Mesenchymal stem cell (in vitro differentiated cells and primary cell): ENCODE data around the gene ZNF728. TPM values are rescaled to one million over a fixed set of nuclear protein-coding genes. Genes with fewer than 3 reads are reported as not detected.
"Not testable (repeated sequence)": the region's sequence is repeated elsewhere in the genome, so short reads cannot be mapped to it uniquely, and the experiment has no call there.

Experiments
- DNase-seq: peaks from one replicate; pipeline ENCODE4 v3.0.0-alpha.2; 2013
- H2AFZ ChIP-seq: one replicate; pipeline ENCODE4 v1.6.1; 2013; ENCODE audit warnings: low read depth, mild to moderate bottlenecking, control low read depth, inconsistent platforms, low read length, moderate library complexity
- H2AK5ac ChIP-seq: 2 replicates; pipeline ENCODE4 v1.6.1; 2013; ENCODE audit warnings: low read length, moderate library complexity, mild to moderate bottlenecking, inconsistent platforms; ENCODE audit not compliant: severe bottlenecking
- H2BK120ac ChIP-seq: one replicate; pipeline ENCODE4 v1.6.1; 2013; ENCODE audit warnings: low read depth, mild to moderate bottlenecking, inconsistent platforms, low read length, moderate library complexity
- H2BK12ac ChIP-seq, 2 experiments: one replicate each; pipeline ENCODE4 v1.6.1; 2013; ENCODE audit warnings: inconsistent platforms in 2 of 2, low read length in 2 of 2, mild to moderate bottlenecking in 2 of 2, moderate library complexity in 2 of 2, control low read depth in 1 of 2
- H2BK15ac ChIP-seq: one replicate; pipeline ENCODE4 v1.6.1; 2013; ENCODE audit warnings: mild to moderate bottlenecking, low read depth, inconsistent platforms; ENCODE audit not compliant: poor library complexity, severe bottlenecking
- H2BK5ac ChIP-seq: 2 replicates; pipeline ENCODE4 v1.6.1; 2013; ENCODE audit warnings: low read depth, mild to moderate bottlenecking, low read length, control low read depth, inconsistent platforms; ENCODE audit not compliant: poor library complexity, severe bottlenecking
- H3K14ac ChIP-seq, 2 experiments: one replicate each; pipeline ENCODE4 v1.6.1; 2013; ENCODE audit warnings: inconsistent platforms in 2 of 2, low read length in 2 of 2, control low read depth in 1 of 2, mild to moderate bottlenecking in 1 of 2, moderate library complexity in 1 of 2
- H3K18ac ChIP-seq, 2 experiments: one replicate each; pipeline ENCODE4 v1.6.1; 2013; ENCODE audit warnings: inconsistent platforms in 2 of 2, low read length in 2 of 2, control low read depth in 1 of 2, low read depth in 1 of 2, mild to moderate bottlenecking in 1 of 2
- H3K23ac ChIP-seq, 2 experiments: one replicate each; pipeline ENCODE4 v1.6.1; 2013; ENCODE audit warnings: inconsistent platforms in 2 of 2, low read length in 2 of 2, mild to moderate bottlenecking in 2 of 2, moderate library complexity in 2 of 2, control low read depth in 1 of 2
- H3K27ac ChIP-seq: 2 replicates; pipeline ENCODE4 v1.5.1; 2013; ENCODE audit warnings: mild to moderate bottlenecking, moderate library complexity, low read length, control low read depth, inconsistent platforms; ENCODE audit not compliant: poor library complexity, severe bottlenecking
- H3K27me3 ChIP-seq, 2 experiments: 2 replicates each; pipeline versions ENCODE4 v1.6.1 to v1.7.0; 2013; ENCODE audit warnings: low read length in 2 of 2, mild to moderate bottlenecking in 2 of 2, moderate library complexity in 2 of 2, control low read depth in 1 of 2, inconsistent platforms in 1 of 2; ENCODE audit not compliant: control insufficient read depth in 1 of 2, insufficient read depth in 1 of 2
- H3K36me3 ChIP-seq, 2 experiments: 2 replicates each; pipeline versions ENCODE4 v1.6.1 to v1.7.0; 2013; ENCODE audit warnings: low read length in 2 of 2, control low read depth in 1 of 2, inconsistent platforms in 1 of 2, low read depth in 1 of 2, mild to moderate bottlenecking in 1 of 2; ENCODE audit not compliant: insufficient read depth in 2 of 2, control insufficient read depth in 1 of 2
- H3K4ac ChIP-seq, 2 experiments: one replicate each; pipeline ENCODE4 v1.6.1; 2013; ENCODE audit warnings: inconsistent platforms in 2 of 2, low read length in 2 of 2, mild to moderate bottlenecking in 2 of 2, moderate library complexity in 2 of 2, control low read depth in 1 of 2, low read depth in 1 of 2
- H3K4me1 ChIP-seq: 2 replicates; pipeline ENCODE4 v1.6.1; 2013; ENCODE audit warnings: low read depth, low read length, control low read depth; ENCODE audit not compliant: control insufficient read depth, insufficient read depth
- H3K4me2 ChIP-seq: 2 replicates; pipeline ENCODE4 v1.6.1; 2013; ENCODE audit warnings: low read length, mild to moderate bottlenecking, inconsistent platforms; ENCODE audit not compliant: poor library complexity, severe bottlenecking
- H3K4me3 ChIP-seq, 2 experiments: 2 replicates each; pipeline versions ENCODE4 v1.5.1 to v1.7.0; 2013; ENCODE audit warnings: low read length in 2 of 2, mild to moderate bottlenecking in 2 of 2, control low read depth in 1 of 2, low read depth in 1 of 2; ENCODE audit not compliant: insufficient read depth in 1 of 2
- H3K79me1 ChIP-seq: replicated peaks from 2 replicates; pipeline ENCODE4 v1.6.1; 2013; ENCODE audit warnings: mild to moderate bottlenecking, control low read depth, low read length, inconsistent platforms; ENCODE audit not compliant: poor library complexity, severe bottlenecking
- H3K9ac ChIP-seq: 2 replicates; pipeline ENCODE4 v1.7.0; 2013; ENCODE audit warnings: mild to moderate bottlenecking, low read length, moderate library complexity
- H3K9me3 ChIP-seq: 2 replicates; pipeline ENCODE4 v1.7.0; 2013; ENCODE audit warnings: mild to moderate bottlenecking, low read length; ENCODE audit not compliant: control insufficient read depth
- H4K8ac ChIP-seq: one replicate; pipeline ENCODE4 v1.6.1; 2013; ENCODE audit warnings: inconsistent platforms, mild to moderate bottlenecking, low read length, moderate library complexity
- H4K91ac ChIP-seq: one replicate; pipeline ENCODE4 v1.6.1; 2013; ENCODE audit warnings: mild to moderate bottlenecking, low read length, inconsistent platforms
- WGBS: methylation state at CpG from one replicate; pipeline ENCODE4 v1.1.7; 2013; ENCODE audit warnings: mixed read lengths; 5-methylcytosine and 5-hydroxymethylcytosine counted together
- small RNA-seq: library from polyadenylated mRNA; stranded (forward); fragments of <200 nt; extraction: miRNeasy Mini kit (QIAGEN cat#:217004); gene quantifications from one replicate; pipeline ENCODE3, GENCODE V24; 2013; ENCODE audit warnings: low read depth

ZNF728 gene

DNA sequence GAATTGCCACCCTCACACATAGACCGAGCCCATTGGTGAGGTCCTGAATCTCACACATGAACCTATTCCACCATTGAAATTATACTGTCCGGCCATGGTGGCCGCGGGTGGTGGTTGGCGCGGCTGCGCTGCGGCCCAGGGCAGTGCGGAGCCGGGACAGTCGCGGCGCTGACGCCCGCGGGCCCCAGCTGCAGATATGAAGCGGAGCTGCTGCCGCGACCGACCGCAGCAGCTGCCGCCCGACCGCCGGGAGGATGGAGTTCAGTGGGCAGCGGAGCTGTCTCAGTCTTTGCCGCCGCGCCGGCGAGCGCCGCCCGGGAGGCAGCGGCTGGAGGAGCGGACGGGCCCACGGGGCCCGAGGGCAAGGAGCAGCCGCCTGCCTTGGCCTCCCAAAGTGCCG, 77.8 kb downstream of the ZNF728 start:
- WGBS: 95% methylated on average over 24 of the region's 41 CpGs
- H2BK120ac ChIP-seq, H3K23ac ChIP-seq: not testable (repeated sequence)

More for the DNA sequence above, 77.8 kb downstream of the ZNF728 start:
- not testable (repeated sequence) for H3K4me3 ChIP-seq, H2BK5ac ChIP-seq, H2AFZ ChIP-seq, H2BK12ac ChIP-seq, H2BK15ac ChIP-seq, H3K4me2 ChIP-seq, H3K27me3 ChIP-seq, H4K91ac ChIP-seq, H3K79me1 ChIP-seq, H3K4ac ChIP-seq, H2AK5ac ChIP-seq, DNase-seq, H3K18ac ChIP-seq, H3K9ac ChIP-seq, H3K4me1 ChIP-seq, H3K27ac ChIP-seq, H3K14ac ChIP-seq, H3K36me3 ChIP-seq, H4K8ac ChIP-seq
- peaks cover 56% of the 10 kb centered on the region for H3K9me3 ChIP-seq

Small RNA genes within 50 kb of the gene (small RNA-seq; reads per million reads assigned to genes)
- not detected for gene AC022145.2
